Measurements from ENCODE around the gene SGMS1.
"Not testable (repeated sequence)": the region's sequence is repeated elsewhere in the genome, so short reads cannot be mapped to it uniquely, and the experiment has no call there.

SGMS1 gene

DNA sequence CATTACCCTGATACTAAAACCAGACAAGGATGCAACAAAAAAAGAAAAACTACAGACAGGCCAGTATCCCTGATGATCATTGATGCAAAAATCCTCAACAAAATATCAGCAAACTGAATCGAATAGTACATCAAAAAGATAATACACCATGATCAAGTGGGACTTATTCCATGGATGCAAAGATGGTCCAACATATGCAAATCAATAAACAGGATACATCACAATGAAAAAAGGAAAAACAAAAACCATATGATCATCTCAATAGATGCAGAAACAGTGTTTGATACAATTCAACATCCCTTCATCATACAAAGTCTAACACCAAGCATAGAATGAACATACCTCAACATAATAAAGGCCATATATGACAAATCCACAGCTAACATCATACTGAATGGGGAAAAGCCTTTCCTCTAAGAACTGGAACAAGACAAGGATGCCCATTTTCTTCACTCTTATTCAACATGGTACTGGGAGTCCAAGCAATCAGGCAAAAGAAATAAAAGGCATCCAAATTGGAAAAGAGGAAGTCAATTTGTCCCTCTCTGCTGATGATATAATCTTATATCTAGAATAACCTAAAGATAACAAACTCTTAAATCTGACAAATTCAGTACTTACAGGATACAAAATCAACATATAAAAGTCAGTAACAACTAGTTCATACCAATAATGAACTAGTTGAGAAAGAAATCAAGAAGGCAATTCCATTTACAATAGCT, 323.6 kb downstream of the SGMS1 start:
- no peak for DNase-seq (ENCODE audit: low read depth)

DNA sequence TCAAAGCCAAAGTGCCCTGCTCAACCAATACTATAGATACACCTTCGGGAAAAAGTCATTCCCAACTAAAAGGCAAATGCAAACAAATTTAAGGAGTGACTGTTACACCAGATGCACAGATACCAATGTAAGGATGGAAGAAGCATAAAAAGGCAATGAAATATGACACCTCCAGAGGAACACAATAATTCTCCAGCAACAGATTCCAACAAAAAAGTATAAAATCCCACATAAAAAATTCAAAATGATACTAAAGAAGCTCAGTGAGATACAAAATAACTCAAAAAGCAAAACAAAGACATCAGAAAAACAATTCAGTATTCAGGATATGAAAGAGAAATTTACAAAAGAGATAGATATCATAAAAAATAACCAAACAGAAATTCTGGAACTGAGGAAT, 328.4 kb downstream of the SGMS1 start:
- DNase-seq (ENCODE audit: low read depth) = no peak

DNA sequence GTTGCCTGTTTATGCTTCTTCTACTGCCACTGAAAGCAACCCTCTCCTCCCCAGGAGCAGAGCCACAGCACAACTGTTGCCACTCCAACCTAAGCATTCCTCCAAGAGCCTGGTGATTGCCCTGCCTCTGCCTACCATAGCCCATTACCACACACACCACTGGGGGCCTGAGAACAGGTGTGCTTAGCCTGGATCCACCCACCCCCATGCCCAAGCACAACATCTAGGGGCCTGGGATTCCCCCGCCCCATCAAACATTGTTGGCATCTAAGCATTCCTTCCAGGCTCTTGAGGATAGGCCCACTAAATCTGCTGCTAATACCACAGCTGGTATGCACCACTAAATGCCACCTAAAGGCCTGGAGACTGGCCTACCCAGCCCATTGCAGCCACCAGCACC, 329.2 kb downstream of the SGMS1 start:
- DNase-seq (ENCODE audit: low read depth) = no peak

DNA sequence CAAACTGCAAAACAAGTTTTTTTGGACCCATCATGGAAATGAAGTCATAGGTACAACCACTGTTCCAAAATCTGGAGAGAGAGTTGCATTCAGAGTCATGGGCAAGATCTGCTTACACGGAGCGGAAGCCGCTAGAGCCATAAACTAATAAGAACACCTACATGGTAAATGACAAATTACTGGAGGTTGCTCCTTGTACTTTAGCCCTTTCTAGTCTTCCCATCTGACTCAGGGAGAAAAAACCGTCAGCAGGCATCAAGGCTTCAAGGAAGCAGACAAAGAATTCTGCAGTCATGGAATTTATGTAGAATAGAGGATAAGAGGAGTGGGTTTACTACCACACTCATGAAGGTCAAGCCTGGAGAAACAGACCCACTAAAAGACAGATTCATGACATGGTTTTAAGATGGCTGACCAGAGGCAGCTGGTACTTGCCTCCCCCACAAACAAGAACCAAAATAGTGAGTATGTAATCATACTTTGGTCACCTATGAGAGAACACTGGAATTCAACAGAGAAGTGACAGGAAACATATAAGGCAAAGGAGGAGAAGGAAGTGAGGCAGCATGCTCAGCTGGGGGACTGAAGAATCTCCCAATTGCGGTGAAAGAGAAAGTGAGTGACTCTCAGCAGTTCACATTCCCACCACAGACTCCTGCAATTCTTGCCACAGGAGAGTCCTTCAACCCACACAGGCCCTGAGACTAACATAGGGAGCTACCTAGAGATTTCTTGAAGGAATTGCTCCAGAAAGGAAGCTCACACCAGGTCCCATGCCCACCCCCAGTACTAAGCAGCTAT, 330.0 kb downstream of the SGMS1 start:
- DNase-seq (ENCODE audit: low read depth) = no peak

DNA sequence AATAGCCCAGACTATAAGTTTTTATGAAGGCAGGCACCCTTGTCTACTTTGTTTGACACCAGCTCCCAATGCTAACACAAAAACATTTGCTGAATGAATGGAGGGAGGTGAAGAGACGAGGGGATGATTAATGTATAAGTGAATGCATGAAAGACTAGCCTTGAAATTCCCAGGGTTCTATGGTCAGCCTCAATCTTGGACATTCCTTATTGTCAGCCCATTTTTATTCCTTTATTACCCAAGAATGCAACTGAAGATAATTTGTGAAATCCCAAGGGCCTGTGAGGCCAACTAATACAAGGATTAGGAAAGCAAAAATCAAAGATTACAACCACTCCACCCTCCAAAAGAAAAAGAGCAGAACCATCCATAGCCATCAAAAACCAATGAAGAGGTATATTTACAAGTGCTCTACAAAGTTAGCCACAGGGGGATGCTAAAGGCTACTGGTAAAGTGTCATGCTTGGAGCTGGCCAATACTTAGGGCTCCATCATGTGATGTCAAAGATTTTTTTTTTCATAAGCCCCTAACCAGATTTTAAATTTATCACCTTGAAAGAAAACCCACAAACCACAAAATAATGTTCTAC, 332.4 kb downstream of the SGMS1 start:
- peak; percentile 25 for DNase-seq (ENCODE audit: low read depth)

DNA sequence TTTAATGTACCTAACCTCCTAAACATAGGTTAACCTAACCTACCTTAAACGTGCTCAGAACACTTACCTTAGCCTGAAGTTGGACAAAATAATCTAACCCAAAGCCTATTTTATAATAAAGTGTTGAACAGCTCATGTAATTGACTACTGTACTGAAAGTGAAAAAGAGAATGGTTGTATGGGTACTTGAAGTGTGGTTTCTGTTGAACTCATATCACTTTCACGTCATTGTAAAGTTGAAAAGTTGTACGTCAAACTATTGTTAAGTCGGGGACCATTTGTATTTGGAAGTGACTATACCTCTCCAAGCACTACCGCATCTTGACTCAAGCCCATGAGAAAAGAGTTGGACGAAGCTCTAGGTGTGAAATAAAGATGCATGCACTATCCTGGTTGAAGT, 334.6 kb downstream of the SGMS1 start:
- DNase-seq (ENCODE audit: low read depth) = no peak

DNA sequence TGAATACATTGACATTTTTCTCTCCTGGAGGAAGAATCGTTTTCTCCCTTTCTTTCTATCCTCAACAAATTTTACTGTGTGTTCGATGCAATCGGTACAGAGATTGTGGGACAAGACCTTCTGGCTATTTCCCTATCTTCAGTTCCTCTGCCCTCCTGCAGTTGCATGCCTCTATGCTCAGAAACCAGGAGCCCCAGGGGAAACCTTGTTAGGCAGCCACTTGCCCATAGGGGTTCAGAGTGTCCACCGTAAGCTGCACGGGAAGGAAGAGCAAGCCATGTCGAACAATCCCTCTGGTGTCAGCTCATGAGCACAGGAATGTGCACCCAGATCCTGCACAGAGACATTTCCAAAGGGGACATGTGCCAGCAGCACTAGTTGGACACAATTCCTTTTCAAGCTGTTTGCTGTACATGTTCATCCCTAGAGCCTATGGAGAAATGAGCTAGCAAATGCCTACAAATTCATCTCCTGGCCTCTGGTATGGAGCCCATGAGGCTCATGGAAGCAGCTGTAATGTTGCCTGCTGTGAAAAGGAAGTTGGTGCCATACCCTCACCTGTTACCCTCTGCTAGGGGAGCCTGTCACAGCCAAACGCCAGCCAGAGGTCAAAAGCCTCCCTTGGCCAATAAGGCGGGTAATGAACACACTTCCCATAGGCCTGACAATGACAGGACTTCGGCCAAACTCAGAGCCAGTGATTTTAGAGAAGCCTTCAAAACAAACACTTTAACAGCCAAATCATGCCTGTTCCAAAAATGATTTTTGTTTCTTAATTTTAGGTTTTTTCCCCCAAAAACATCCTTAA, 336.6 kb downstream of the SGMS1 start:
- DNase-seq (ENCODE audit: low read depth) = no peak

DNA sequence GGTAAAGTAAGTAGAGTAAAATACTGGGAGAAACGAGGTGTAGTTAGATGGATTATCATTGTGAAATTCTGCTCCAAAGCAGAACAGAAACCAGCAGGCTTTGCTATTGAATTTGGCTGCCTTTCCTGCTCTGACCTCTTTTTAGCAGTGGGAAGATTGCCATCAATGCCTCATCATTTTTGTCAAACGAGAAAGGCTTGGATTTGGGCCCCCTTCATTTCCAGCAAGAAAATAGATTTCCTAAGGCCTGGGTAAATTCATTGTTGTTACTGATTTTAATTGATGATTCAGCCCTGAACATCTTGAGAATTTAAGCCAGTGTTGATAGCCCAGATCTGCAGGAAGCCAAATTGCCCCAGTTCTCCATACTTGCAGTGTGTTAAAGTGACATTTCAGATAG, 337.2 kb downstream of the SGMS1 start:
- DNase-seq (ENCODE audit: low read depth) = no peak

DNA sequence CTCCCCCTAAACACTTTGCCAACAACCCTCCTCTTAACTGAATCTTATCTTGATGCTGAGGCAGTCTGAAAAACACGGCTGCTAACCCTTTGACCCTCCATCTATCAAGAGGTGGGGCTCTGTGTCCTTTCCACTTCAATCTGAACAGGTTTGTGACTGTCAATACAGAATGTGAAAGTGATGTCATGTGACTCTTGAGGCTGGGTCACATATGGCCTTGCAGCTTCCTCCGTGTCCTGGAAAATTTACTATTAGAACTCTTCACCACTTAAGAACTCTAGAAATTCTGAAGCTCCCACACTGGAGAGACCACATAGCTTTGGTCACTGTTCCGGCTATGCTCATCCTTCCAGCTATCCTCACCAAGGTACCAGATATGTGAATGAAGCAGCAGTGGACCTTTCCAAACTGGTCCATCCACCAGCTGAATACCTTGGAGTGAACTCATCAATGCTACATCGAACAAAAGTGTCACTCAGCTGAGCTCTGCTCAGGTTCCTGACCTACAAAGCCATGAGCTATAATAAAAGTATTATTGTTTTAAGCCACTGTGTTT, 341.7 kb downstream of the SGMS1 start:
- DNase-seq (ENCODE audit: low read depth) = no peak

DNA sequence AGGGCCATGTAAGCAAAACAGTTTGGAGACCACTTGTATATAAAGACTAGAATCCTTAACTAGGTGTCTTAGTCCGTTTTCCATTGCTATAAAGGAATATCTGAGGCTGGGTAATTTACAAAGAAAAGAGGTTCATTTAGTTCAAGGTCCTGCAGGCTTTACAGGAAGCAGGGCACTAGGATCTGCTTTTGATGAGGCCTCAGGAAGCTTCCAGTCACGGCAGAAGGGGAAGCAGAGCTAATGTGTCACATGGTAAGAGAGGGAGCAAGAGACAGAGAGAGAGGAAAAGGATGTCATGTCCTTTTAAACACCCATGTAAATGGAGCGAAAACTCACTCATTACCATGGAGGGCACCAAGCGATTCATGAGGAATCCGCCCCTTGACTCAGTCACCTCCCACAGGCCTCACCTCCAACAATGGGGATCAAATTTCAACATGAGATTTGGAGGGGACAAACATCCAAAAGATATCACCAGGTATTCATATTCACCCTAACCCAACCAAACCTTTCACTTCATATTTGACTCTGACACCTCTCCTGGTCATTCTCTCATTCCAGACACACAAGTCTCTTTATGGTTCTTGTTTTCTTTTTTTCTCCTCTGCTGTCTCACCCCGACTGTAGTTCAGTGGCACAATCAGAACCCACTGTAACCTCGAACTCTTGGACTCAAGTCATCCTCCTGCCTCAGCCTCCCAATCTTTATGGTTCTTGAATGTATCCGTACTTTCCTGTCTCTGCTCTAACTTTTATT, 342.4 kb downstream of the SGMS1 start:
- no peak for DNase-seq (ENCODE audit: low read depth)

DNA sequence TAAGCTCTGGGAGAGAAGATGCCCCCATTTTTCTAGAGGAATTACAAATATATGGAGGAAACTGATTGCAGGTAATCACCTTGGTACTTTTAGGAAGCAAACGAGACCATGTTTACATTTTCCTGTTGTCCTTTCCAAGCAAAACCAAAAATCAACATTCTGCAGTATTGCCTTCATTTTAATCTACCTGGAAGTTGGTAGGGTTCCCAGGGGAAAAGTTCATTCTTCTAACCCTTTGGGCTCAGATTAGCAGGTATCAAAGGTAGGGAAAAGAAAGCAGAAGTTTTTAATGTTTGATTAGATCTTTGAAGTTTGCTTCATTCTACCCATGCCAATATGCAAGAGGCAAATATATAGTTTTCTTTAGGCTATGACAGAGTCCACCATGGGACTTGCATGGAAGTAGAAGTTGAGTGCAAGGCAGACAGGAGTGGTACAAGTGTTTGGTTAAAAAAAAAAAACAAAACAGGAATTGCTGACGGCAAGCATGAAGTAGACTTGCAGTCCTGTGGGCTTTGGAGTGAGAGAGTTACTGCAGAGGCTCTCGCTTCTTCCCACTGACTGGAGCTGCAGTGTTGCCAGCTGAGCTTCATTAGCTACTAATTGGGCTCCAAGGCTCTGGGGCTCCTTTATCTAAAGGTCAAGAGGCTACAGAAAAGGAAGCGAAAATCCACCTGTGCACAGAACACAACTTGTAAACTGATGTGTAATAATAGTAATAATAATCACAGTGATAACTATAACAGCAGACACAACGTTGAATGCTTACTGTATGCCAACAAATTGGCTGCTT, 343.5 kb downstream of the SGMS1 start:
- no peak for DNase-seq (ENCODE audit: low read depth)

DNA sequence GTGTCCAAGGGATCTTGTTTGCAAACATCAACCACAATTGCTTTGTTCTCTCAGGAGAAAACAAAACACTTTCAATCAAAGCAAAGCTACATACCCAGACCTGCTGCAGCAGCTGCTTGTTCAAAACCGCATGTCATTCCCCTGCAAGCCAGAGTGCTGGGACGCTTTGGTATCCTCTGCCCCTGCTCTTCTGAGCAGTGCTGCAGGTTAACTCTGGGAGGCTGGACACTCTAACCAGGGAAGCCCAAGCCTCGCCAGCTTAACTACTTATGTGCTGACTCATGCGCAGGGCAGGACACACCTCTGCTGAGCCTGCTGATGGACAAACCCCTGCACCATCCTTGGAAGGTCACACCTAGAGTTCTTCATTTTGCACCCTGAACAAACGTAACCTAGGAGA, 344.3 kb downstream of the SGMS1 start:
- peak; percentile 24 for DNase-seq (ENCODE audit: low read depth)

DNA sequence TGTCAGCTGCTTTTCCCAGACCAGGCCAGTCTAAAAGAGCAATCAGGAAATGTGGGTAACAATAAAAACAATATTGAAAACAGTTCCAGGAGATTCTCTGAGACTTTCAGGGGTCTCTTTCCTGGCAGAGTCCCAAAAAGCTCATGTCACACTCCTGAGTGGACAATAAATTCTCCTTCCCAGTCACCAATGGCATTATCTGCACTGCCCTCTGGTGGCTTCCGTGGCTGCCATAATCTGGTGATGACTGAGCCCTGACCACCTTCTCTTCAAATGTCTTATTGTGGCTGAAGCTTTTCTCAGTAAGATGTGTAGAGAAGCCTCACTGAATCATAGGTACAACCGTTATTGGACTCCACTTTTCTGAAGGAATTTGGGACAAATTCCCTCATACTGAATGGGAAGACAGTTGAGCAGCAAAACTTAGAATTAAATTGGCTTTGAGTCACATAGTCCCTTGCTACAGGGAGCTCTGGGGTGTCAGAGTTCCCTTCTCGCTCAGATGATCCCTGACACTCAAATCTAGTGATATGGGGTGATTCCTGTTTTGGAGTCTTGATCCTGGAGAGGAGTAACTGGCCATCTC, 348.0 kb downstream of the SGMS1 start:
- DNase-seq (ENCODE audit: low read depth) = peak; percentile 45

DNA sequence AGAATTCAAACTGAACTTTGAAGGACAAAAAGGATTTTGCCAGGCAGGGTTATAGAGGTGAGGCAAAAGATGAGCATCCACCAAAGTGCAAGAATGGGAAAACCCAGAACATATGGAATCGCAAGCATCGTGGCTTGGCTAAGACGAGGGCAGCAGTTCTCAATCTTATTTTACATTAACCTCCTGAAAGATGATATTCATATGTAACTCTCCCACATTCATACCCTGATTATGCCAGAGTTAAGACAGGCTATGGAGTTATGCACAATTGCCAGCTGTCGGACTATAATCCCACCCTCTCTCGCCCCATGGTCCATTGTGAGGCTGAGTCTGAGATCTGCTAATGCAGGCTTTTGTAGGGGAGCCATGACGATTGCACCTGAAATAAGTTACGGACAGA, 351.2 kb downstream of the SGMS1 start:
- DNase-seq (ENCODE audit: low read depth) = no peak

DNA sequence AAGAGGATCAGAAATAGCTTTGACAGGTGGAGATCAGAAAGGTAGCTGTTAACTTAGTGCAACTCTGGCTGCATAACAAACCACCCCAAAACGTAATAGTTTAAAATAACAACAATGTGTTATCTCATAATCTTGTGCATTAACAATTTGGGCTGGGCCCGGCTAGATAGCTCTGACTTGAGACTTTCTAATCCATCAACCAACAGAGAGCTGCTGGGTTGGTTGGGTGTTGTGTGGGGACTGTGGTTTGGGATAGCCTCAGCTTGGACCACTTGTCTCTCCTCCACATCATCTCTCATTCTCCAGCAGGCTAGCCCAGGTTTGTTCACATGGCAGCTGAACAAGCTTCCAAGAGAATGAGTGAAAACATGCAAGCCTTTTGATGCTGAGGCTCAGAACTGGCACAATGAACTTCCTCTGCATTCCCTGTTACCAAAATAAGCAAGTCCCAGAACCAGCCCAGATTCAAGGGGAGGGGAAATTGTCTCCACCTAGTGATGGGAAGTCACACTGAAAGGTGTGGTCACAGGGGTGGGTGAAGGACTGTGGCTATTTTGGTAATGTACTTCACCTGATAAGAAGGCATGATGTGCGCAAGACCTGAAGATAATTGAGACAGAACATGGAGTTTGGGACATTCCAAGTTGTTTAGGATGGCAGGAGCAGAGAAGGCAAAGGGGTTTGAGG, 352.0 kb downstream of the SGMS1 start:
- no peak for DNase-seq (ENCODE audit: low read depth)

DNA sequence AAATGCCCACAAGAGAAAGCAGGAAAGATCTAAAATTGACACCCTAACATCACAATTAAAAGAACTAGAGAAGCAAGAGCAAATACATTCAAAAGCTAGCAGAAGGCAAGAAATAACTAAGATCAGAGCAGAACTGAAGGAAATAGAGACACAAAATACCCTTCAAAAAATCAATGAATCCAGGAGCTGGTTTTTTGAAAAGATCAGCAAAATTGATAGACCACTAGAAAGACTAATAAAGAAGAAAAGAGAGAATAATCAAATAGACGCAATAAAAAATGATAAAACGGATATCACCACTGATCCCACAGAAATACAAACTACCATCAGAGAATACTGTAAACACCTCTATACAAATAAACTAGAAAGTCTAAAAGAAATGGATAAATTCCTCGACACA, 355.9 kb downstream of the SGMS1 start:
- DNase-seq (ENCODE audit: low read depth) = not testable (repeated sequence)

DNA sequence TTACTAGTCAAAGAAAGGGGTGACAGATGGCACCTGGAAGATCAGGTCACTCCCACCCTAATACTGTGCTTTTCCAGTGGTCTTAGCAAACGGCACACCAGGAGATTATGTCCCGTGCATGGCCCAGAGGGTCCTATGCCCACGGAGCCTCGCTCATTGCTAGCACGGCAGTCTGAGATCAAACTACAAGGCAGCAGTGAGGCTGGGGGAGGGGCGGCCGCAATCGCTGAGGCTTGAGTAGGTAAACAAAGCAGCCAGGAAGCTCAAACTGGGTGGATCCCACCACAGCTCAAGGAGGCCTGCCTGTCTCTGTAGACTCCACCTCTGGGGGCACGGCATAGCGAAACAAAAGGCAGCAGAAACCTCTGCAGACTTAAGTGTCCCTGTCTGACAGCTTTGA, 361.1 kb downstream of the SGMS1 start:
- DNase-seq (ENCODE audit: low read depth) = not testable (repeated sequence)

DNA sequence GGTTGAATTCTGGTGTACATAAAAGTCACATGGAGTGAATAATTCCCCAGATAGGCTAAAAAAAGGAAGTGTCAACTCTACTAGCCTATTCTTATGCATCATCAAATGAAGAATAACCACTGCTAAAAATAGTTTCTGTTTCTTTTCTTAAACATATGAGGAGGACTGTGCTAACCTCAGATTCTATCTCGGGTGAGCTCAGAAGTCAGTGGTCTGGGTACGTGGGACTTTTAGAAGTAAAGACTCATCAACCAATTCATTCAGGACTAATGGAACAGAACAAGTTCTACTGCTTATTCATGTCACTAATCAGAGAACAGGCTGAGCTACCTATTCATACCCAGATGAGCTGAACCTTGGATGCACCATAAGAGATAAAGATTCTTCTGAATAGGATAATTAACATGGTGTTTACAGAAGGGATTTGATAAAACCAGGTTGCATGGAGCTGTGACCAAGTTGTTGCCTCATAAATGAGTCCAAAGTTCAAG, 362.9 kb downstream of the SGMS1 start:
- DNase-seq (ENCODE audit: low read depth) = no peak

Data from ELR (cell line).